Esophagus muscularis mucosa (tissue), 4 donors: ENCODE data around the gene ZMIZ1.

Source experiments
- EP300 ChIP-seq: sonication (generic); formaldehyde crosslinking; IDR thresholded peaks from one replicate; pipeline ENCODE4 v1.6.1; 2017; ENCODE audit warnings: antibody characterized with exemption
- POLR2A ChIP-seq: fragments of 450-650 bp; IDR thresholded peaks from one replicate; pipeline ENCODE4 v1.6.1; 2017; ENCODE audit warnings: antibody characterized with exemption, moderate library complexity, mild to moderate bottlenecking, low read depth
- TF ChIP-seq, protein P1 (sequence below), 3 experiments: fragments of 200-600 bp in 2 of 3; fragments of 450-650 bp in 1 of 3; sonication (generic) in 2 of 3; IDR thresholded peaks; one replicate each; pipeline ENCODE4 v1.5.1; 2017 to 2019; ENCODE audit warnings: antibody characterized with exemption in 3 of 3, mild to moderate bottlenecking in 2 of 3, moderate library complexity in 1 of 3

DNA sequence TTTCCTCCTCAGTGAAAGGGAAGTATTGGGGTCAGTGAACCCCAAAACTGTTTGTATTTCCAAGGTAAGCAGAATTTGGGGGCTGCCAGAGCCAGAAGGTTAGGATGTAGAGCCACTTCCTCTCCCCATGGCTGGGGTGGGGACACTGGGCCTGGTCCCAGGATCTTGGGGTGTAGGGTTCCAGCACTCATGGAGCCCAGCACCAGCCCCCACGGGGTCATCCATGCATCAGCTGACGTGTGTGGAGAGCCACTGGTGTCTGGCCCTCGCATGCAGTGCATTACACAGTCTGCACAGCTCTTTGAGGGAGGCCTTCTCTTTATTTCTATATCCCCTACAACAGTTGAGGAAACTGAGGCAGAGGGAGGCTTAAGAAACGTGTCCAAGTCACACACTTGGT is 91.4 kb downstream of the ZMIZ1 start:
- no peak for TF ChIP-seq EP300
- TF ChIP-seq, protein P1, sequence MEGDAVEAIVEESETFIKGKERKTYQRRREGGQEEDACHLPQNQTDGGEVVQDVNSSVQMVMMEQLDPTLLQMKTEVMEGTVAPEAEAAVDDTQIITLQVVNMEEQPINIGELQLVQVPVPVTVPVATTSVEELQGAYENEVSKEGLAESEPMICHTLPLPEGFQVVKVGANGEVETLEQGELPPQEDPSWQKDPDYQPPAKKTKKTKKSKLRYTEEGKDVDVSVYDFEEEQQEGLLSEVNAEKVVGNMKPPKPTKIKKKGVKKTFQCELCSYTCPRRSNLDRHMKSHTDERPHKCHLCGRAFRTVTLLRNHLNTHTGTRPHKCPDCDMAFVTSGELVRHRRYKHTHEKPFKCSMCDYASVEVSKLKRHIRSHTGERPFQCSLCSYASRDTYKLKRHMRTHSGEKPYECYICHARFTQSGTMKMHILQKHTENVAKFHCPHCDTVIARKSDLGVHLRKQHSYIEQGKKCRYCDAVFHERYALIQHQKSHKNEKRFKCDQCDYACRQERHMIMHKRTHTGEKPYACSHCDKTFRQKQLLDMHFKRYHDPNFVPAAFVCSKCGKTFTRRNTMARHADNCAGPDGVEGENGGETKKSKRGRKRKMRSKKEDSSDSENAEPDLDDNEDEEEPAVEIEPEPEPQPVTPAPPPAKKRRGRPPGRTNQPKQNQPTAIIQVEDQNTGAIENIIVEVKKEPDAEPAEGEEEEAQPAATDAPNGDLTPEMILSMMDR (IDR thresholded peaks at IDR 0.05) = no peak
- no peak for TF ChIP-seq POLR2A
